ENCODE measurements around the gene LDHAL6B.

Gene LDHAL6B

GRCh38 chr15:59210186-59210585 lies 3.5 kb downstream of the LDHAL6B start:
- no peak for DNase-seq (ENCODE audit: low read depth, low spot score)
- TF ChIP-seq CTCF (IDR thresholded peaks at IDR 0.05; ENCODE audit: low read depth, low read length), result no peak
- in situ Hi-C loops (cut with HindIII; ENCODE audit: low sequenced_read_pairs), result no loop called here
- no peak overlapping the region for H3K4me3 ChIP-seq (ENCODE audit: low read depth, low read length)

GRCh38 chr15:59216911-59217310 lies 10.3 kb downstream of the LDHAL6B start:
- no peak for DNase-seq (ENCODE audit: low read depth, low spot score)
- no peak for TF ChIP-seq CTCF (IDR thresholded peaks at IDR 0.05; ENCODE audit: low read depth, low read length)
- H3K4me3 ChIP-seq (ENCODE audit: low read depth, low read length), result no peak overlapping the region
- in situ Hi-C loops (cut with HindIII; ENCODE audit: low sequenced_read_pairs), result no loop called here

- in situ Hi-C loops (cut with HindIII; ENCODE audit: low sequenced_read_pairs), result no loop called here
- no peak overlapping the region for H3K4me3 ChIP-seq (ENCODE audit: low read depth, low read length)
- TF ChIP-seq CTCF (IDR thresholded peaks at IDR 0.05; ENCODE audit: low read depth, low read length), result no peak
- DNase-seq (ENCODE audit: low read depth, low spot score), result no peak
Measured at GRCh38 chr15:59217876-59218498, 11.3 kb downstream of the LDHAL6B start.

GRCh38 chr15:59218710-59219109 lies 12.1 kb downstream of the LDHAL6B start:
- in situ Hi-C loops (cut with HindIII; ENCODE audit: low sequenced_read_pairs), result no loop called here
- no peak for DNase-seq (ENCODE audit: low read depth, low spot score)
- no peak overlapping the region for H3K4me3 ChIP-seq (ENCODE audit: low read depth, low read length)
- no peak for TF ChIP-seq CTCF (IDR thresholded peaks at IDR 0.05; ENCODE audit: low read depth, low read length)

- in situ Hi-C loops (cut with HindIII; ENCODE audit: low sequenced_read_pairs), result no loop called here
- TF ChIP-seq CTCF (IDR thresholded peaks at IDR 0.05; ENCODE audit: low read depth, low read length), result no peak
- DNase-seq (ENCODE audit: low read depth, low spot score), result peak; percentile 77
- H3K4me3 ChIP-seq (ENCODE audit: low read depth, low read length), result no peak overlapping the region
Measured at GRCh38 chr15:59221511-59222505, 15.2 kb downstream of the LDHAL6B start.

- in situ Hi-C loops (cut with HindIII; ENCODE audit: low sequenced_read_pairs), result no loop called here
- DNase-seq (ENCODE audit: low read depth, low spot score), result no peak
- TF ChIP-seq CTCF (IDR thresholded peaks at IDR 0.05; ENCODE audit: low read depth, low read length), result no peak
- no peak overlapping the region for H3K4me3 ChIP-seq (ENCODE audit: low read depth, low read length)
Measured at GRCh38 chr15:59222906-59223550, 16.4 kb downstream of the LDHAL6B start.

Data from astrocyte of the spinal cord (primary cell).